NCI-H2227 (cell line): ENCODE data around the gene SHANK1.

Experiments used
- DNase-seq: peaks from one replicate; lab custom pipeline; 2025; ENCODE audit not compliant: unreplicated experiment; lab: John Stamatoyannopoulos, UW

The SHANK1 gene

DNA sequence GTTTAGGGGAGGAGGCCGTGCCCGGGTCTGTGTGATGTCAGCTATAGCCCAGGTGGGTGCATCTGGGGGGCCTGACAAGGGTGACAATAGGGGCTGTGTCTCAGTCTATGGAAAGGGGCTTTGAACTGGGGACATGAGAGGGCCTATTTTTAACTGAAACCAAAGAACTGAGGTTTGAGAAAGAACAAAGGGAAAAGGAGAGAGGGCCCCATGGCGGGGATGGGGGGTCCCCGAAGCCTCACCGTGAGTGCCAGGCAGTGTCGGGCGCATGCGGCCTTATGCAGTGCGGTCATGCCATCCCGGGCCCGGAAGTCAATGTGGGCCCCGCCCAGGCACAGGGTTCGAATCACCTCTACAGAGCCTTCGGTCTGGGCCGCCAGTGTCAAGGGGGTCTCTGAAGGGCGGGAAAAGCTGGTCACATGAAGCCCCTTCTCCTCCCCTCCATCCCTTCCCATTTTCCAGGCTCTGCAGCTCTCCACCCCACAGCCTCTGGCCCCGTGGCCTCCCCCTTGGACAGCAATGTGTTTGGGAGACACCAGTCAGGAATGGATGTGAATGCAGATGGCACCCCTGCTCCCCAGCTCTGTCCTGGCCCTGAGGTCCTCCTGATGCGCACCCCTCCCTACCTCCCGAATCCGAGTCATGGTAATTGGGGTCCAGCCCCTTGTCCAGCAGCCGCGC, 5.9 kb downstream of the SHANK1 start:
- no peak for DNase-seq

DNA sequence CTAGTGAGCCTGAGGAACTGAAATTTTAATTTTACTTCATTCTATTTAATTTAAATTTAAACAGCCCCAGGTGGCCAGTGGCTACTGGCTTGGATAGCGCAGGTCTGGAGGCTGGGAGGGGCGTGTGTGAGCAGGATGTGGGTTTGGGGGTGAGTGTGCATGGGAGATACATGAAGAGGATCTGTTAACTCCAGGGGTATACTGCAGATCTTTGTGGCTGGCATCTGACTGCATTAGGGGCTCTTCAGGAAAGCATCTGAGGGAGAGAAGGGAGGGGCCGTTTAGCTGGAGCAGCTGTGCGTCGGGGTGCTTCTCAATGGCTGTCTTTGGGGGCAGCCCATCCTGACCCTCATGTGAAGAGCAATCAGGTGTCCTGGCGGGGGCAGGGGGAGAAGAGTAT, 6.8 kb downstream of the SHANK1 start:
- no peak for DNase-seq

DNA sequence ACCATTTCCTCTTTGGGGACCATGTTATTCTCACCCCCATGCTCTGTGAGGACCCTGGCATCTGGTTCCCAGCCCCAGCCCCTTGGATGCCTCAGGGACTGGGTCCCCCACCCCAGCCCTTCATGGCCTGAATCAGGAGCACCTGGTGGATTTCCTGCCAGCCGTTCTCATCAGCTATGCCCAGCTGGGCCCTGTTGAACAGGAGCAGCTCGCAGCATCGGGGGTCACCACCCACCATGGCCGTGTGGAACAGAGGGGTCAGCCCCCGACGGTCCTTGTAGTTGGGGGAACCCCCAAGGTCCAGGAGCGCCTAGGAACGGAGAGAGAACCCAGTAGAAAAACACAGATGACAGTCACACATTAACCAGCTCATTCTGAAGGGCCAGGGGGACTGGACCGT, 7.8 kb downstream of the SHANK1 start:
- DNase-seq, result no peak

DNA sequence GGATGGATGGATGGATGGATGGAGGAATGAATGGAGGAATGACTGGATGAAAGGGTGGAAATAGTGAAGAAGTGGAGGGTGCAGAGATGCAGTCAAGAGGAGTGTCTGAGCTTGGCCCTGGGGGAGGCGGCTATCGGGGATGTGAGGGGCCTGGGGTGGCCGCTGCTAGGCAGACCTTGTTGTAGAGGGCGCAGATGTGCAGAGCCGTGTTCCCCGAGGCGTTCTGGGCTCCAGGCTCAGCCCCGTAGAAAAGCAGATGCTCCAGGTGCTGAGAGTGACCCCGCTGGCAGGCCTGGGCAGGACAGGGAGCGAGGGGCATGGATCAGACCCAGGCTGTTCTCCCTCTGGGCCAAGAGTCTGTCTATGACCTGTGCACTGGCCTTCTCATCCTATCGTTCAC, 8.4 kb downstream of the SHANK1 start:
- DNase-seq, result no peak

DNA sequence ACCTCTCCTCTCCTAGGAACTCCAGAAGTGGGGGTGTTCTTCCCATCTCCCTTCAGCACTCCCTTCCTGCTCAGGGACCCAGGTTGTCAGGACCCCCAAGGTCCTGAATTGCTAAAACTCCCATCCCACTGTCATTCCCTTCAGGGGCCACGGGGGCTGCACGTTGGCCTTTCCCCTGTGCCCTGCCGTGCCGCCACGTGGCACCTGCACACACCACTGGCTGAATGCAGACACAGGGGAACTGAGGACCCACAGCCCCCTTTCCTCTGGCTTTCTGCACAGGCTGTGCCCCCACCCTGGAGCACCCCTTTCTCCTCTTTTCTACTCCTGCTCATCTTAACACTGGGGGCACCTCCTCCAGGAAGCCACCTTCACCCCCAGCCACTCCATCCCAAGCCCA, 9.0 kb downstream of the SHANK1 start:
- DNase-seq, result no peak

DNA sequence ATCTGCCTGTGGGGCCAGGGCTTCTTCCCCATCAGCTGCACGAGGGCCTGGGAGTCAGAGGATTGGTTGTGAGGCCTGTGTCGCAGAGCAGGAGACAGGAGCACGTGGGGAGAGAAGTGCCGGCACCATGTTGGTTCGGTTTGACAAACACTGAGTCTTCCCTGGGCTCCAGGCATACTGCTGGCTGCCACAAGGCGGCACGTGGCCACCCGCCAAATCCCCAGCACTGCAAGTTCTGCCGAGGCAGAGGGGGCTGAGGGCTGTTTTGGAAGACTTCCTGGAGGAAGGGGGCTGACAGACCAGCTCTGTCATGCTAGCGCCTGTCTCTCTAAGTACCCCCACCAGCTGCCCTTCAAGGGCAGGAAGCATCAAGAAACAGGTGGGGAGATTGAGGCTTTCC, 9.5 kb downstream of the SHANK1 start:
- no peak for DNase-seq

DNA sequence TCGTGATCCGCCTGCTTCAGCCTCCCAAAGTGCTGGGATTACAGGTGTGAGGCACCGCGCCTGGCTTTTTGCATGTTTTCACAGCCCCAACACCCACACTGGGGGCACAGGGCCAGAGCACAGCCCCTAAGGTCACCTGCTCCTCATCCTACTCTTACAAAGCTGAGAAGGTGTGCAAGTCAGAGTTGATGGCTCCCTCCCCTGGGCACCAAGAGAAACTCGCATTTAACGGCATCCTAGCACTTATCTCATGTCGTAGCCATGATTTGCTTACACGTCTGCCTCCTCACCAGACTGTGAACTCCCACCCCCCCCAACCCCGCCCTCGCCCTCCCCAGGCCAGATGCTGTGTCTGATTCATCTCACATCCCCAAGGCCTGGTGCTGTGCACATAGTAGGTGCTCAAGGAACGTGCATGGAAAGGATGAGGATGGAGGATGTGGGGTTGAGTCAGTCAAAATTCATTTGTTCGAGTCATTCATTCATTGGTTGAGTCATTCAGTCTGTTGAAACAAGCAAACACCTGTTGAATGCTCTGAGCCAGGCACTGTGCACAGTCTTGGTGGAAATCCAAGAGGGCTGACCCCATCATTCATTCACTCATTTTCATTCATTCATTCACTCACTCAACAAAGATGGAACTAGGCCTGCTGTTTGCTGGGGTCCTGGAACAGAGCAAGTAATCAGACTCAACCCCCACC, 11.3 kb downstream of the SHANK1 start:
- no peak for DNase-seq

DNA sequence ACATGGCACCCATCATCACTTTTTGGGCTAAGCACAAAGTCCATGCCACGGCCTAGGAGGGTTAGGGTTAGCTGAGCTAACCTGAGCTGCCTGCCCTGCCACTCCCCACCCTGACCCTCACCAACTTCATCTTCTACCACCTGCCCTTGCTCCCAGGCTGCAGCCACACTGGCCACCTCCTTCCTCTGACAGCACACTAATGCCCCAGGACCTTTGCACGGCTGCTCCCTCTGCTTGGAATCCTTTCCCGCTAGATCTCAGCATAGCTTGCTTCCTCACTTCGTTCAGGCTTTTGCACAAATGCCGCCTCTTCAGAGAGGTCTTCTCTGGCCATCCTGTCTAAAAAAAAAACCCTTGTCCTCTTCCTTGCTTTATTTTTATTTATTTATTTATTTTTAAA, 13.2 kb downstream of the SHANK1 start:
- DNase-seq, result no peak

DNA sequence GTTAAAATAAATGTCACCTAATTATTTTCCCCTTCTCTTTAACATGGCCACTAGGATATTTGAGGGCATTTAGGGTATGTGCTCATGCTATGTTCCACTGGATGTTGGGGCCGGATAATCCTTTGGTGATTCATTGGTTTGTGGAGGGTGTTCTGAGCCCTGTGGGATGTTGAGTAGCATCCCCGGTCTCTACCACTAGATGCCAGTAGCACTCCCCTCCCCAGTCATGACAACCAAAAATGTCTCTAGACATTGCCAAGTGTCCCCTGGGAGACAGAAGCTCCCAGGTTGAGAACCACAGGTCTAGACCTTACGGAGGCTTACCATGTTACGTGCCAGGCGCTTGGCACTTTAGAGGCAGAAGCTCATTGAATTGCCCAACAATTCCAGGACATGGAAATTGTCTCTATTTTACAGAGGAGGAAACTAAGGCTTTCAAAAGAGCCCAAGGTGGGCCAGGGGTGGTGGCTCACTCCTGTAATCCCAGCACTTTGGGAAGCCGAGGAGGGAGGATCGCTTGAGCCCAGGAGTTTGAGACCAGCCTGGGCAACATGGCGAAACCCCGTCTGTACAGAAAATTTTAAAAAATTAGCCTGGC, 14.1 kb downstream of the SHANK1 start:
- peak; percentile 57 for DNase-seq

DNA sequence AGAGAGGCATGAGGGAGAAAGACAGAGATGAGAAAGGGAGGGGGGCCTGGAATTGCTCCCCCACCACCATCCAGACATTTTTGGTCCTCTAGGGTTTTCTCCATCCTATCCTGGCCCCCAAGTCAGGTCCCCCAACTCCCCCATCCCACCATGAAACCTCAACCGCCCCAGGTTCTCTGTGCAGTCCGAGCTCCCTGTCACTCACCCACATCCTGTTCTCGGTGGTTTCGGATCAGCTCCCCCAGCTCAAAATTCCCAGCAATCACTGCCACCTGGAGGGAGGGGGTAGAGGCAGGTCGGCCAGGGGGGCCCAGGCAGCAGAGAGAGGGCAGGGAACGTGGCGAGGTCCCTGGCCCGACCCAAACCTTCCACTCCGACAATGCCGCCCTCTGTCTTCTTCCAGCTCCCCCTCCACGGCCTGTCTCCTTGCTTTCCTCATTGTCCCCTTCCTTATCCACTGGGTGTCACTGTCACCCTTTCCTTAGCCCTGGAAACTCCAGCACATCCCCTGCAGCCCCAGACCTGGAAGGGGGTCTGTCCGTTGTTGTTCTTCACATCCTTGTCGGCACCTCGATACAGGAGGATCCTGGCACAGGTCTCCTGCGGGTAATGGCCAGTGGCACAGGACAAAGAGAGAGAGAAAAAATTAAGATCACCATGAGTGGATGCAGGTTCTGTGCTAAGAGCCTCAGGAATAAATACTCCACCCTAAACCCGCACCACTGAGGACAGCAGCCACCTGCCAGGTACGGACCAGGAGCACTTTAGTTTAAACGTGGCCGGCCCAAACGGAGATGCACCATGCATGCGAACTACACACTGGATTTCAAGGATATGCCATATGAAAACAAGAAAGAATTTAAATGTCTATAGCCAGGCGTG, 15.4 kb downstream of the SHANK1 start:
- no peak for DNase-seq

DNA sequence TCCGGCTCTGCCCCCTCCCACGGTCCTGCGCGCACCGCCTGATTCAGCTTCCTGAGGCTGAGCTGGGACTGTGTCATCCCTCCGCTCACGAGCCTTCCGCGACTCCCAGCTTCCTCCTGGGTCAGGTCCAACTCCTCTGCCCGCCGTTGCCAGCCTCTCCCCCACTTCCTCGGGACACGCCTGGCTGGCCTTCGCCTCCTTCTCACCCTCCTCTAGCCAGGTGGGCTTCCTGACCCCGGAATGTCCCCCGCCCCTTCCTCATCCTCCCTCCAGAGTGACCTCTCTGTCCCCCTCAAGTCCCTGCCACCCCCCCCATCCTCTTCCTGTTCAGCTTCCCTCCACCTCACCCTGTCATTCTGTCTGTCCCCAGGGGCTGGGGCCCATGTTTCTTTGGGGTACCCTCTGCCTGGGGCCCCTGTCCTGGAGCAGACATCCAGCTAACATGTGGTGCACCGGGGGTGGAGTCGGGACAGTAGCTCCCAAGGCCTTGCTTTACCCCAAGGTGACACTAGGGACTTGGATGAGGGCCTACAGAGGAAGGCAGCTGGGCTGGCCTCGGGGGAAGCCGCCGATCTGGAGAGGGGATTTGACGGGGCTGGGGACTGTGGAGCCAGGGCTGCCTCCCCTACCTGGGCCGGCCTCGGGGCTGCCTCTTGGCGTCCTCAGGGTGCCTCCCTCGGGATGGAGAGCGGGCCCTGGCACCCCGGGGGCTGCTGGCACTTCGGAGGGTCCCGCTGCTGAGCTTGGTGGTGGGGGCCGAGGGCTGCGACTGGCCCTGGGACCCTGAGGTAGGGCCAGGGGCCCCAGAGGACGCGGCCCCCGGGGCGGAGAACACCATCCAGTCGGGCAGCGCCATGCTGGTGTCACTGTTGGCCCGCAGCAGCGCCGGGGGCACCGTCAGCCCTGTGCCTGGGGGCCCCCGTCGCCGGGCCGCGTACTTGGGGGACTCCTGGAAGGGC, 16.5 kb downstream of the SHANK1 start:
- no peak for DNase-seq

DNA sequence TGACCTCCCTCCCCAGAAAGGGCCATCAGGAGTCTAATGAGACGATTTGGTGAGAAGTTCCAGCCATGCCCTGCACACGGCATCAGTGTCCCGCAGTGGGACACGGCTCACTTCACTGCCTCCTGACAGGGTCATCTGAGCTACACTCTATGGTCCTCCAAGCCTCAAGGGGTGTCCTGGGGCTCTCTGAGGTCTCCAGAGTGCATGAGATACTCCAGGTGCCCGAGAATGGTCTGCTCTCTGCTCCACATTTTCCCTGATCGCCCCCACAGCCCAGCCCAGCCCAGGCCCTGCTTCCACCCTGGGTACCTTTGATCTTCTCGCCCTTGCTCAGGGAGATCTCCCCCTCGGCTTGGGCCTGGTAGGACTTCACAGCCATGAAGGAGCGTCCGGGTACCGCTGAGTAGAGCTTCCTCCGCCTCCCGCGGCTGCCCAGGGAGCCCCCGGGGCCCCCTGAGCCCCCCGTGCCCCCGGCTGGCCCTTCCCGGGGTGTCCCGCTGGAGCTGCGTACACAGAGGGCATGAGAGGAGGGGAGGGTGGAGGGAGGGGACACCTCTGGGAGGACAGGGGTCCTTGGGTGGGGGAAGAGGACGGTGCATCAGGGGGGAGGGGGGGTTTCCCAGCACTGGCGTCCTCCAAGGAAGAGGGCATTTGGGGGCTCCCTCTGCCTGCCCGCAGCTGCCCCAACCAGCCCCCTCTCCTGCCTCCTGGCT, 17.3 kb downstream of the SHANK1 start:
- DNase-seq, result no peak

DNA sequence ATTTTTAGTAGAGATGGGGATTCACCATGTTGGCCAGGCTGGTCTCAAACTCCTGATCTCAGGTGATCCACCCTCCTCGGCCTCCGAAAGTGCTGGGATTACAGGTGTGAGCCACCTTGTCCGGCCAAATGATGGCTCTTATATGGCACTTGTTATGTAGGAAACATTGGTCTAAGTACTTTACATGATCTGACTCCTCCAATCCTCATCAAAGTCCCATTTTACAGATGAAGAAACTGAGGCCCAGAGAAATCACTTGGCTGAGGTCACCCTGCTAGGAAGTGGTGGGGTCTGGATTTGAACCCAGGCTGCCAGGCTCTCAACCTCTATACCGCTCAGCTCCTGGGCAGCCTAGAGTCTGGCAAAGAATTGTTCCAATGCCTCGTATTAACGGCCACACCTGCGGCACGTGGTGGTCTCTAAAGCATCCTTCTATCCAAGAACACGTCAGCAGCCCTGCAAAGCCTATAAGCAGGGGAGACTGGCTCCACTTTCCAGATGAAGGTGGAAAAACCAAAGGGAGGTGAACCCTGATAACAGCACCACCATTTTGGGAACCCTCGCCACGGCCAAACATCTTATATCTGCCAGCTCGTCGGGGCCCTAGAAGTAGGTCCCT, 18.1 kb downstream of the SHANK1 start:
- no peak for DNase-seq

DNA sequence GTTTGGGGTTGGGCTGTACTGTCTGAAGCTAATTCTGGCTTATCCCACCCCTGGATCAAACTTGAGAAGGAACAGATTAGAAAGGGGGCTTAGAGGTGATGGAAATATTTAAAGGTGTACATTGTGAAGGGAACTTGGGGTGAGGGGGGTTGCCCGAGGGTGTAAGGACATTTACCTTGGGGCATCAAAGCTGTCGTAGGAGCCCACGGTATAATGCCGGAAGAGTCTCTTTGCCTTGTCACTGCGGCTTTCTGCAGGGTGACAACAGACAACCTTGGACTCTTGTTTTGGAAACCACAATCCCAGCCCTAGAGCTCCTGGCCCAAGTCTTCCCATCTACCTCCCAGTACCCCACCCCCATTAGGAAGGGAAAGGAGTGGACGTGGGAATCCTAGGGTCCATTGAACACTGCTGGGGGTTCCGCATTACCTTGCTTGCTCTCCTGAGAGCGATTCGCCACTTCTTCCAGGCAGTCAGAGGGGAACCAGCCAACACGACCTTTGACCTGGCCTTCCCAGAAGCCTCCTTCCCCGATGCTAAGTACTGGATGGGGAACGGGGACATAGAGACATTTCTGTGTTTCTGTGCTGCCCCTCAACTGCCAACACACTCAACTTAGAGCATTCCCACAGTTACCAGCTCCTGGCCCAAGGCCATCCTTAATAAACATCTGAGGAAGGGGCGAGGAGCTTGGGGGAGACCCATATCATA, 22.0 kb downstream of the SHANK1 start:
- no peak for DNase-seq

DNA sequence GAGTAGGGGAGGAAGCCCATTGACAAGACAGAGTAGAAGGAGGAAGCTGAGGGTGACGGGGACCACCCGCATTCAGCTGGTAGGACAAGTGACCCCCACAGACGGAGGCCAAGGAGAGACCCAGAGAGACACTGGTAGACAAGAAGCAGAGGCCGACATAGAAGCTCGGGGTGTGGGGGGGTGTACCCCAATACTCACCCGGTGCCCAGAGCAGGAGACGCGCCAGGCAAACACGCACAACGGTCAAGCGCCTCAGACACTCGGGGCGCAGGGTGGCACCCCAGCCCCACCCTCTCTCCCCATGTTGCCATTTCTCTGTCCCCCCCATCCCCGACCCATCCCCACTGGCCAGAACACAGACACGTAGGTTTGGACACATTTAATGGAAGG, 23.5 kb downstream of the SHANK1 start:
- no peak for DNase-seq

DNA sequence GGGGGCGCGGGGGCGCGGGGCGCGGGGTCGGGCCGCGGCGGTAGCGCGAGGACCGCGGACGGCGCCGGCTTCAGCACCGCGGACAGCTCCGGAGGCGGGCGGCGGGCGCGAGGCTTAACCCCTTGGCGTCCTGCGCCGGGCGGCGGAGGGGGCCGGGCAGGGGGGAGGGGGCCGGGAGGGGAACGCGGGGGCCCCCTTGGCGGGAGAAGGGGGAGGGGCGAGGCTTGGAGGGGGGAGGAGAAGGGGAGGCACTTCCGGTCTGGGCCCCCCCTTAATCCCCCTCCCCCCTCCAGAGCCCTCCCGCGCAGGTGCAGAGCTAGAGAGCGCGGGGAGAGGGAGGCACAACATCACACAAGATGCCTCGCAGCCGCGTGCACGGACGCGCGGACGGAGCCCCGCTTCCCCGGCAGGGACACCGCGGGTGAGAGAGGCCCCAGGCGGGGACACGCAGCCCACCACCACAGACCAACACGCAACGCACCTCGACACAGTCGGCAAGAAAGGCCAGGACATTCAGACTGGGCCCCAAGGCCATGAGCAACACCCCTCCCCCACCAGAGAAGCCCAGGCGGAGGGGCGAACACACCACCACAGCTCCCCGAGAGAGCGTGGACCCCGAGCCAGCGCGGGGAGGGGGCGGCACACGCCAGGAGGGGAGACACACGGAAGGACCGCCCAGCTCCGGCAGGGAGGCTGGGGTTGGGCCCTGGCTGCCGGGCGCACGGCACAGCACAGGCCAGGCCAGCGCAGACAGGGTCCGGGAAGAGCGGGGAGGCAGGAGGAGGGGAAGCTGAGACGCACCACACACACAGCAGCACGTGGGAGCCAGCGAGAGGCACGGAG, 24.1 kb downstream of the SHANK1 start:
- DNase-seq, result peak; percentile 87

DNA sequence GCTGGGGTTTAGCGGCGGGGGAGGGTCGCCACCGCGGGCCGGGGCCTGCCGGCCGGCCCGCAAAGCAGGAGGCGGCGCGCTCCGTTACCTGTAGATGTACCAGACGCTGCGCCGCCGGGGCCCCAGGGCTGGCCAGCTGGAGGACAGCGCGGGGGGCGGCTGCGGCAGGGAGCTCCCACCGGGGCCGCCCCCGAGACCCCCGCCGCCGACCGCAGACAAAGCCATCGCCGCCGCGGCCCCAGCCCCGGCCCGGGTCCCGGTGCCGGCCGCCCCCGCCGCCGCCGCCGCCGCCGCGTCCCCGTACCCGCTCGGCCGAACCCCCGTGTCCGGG, 24.8 kb downstream of the SHANK1 start:
- peak; percentile 41 for DNase-seq
